K562 (cell line): ENCODE data around the gene PTPRB. TPM values are rescaled to one million over a fixed set of nuclear protein-coding genes. Genes with fewer than 3 reads are reported as not detected.

Experiments used
- ATAC-seq: fragments of 200-7000 bp; cut with Tn5 transposase; 3 replicates; pipeline ENCODE4 v1.9.1; 2020; ENCODE audit warnings: moderate library complexity
- BruUV-seq: library from RNA; stranded (reverse); fragments of 400-500 nt; replicated peaks from 2 replicates; lab custom pipeline; 2021; lab: Mats Ljungman, UMichigan
- CTCF ChIA-PET: fragments of 300-600 bp; formaldehyde crosslinking; extraction: SDS; loops from one replicate; lab custom pipeline; 2021; ENCODE audit warnings: low intra/inter-chr PET ratio; lab: Yijun Ruan, JAX
- POLR2A ChIA-PET: fragments of 300-600, 350-650 bp; sonication (Branson Sonifier 250); formaldehyde crosslinking; extraction: SDS; loops from one replicate; lab custom pipeline; 2021; ENCODE audit warnings: antibody characterized with exemption, inconsistent platforms; lab: Yijun Ruan, JAX
- DNase-seq, 4 experiments: peaks; one replicate each; pipeline versions ENCODE4 v3.0.0 to v3.0.0-alpha.2; 2011 to 2018; ENCODE audit warnings: low spot score in 3 of 4, mixed read lengths in 3 of 4; ENCODE audit errors: extremely low read depth in 1 of 4
- FAIRE-seq: peaks from 2 replicates; lab custom pipeline; 2011; peaks lifted over from hg19 to GRCh38; lab: Jason Lieb, UNC
- H2AFZ ChIP-seq: 2 replicates; pipeline ENCODE4 v1.6.0; 2011; ENCODE audit warnings: low read depth, low read length, control low read depth, inconsistent platforms
- H3K27ac ChIP-seq: fragments of 200-600 bp; 3 replicates; pipeline ENCODE4 v1.8.0; 2011; ENCODE audit warnings: low read depth, mild to moderate bottlenecking, control low read depth, inconsistent platforms, low read length, moderate library complexity, mixed read lengths; ENCODE audit errors: extremely low read depth
- H3K27me3 ChIP-seq, 2 experiments: fragments of 300-600 bp in 1 of 2; 2 replicates in 1 of 2; 3 replicates in 1 of 2; pipeline versions ENCODE4 v1.6.0 to v1.8.0; 2011; ENCODE audit warnings: inconsistent platforms in 2 of 2, low read length in 2 of 2, mild to moderate bottlenecking in 1 of 2, mixed read lengths in 1 of 2, moderate library complexity in 1 of 2; ENCODE audit not compliant: control insufficient read depth in 2 of 2, insufficient read depth in 2 of 2
- H3K36me3 ChIP-seq: fragments of 300-600 bp; 3 replicates; pipeline ENCODE4 v1.8.0; 2011; ENCODE audit warnings: mild to moderate bottlenecking, low read length, inconsistent platforms; ENCODE audit not compliant: control insufficient read depth, insufficient read depth
- H3K4me1 ChIP-seq, 2 experiments: fragments of 200-600 bp in 1 of 2; replicated peaks in 1 of 2; 2 replicates in 1 of 2; 3 replicates in 1 of 2; pipeline versions ENCODE4 v1.5.1 to v1.8.0; 2011; ENCODE audit warnings: inconsistent platforms in 2 of 2, low read length in 2 of 2, mild to moderate bottlenecking in 1 of 2, mixed read lengths in 1 of 2, moderate library complexity in 1 of 2; ENCODE audit not compliant: control insufficient read depth in 2 of 2, insufficient read depth in 2 of 2
- H3K4me2 ChIP-seq: 2 replicates; pipeline ENCODE4 v1.6.1; 2011; ENCODE audit warnings: low read length, control low read depth, inconsistent platforms, mixed read lengths; ENCODE audit not compliant: insufficient read depth
- H3K4me3 ChIP-seq: fragments of 200-600 bp; sonication (generic), shearing (Covaris generic); 2 replicates; pipeline ENCODE4 v1.5.1; 2016; ENCODE audit warnings: control low read depth, inconsistent platforms
- H3K79me2 ChIP-seq: fragments of 200-600 bp; 3 replicates; pipeline ENCODE4 v1.8.0; 2011; ENCODE audit warnings: low read length, inconsistent platforms; ENCODE audit not compliant: control insufficient read depth, insufficient read depth
- H3K9ac ChIP-seq, 2 experiments: 2 replicates each; pipeline versions ENCODE4 v1.6.0 to v1.6.1; 2011; ENCODE audit warnings: low read depth in 2 of 2, low read length in 2 of 2, control low read depth in 1 of 2, inconsistent platforms in 1 of 2, mild to moderate bottlenecking in 1 of 2, mixed read lengths in 1 of 2; ENCODE audit not compliant: insufficient read depth in 1 of 2
- H3K9me1 ChIP-seq: one replicate; pipeline ENCODE4 v1.6.0; 2011; ENCODE audit warnings: inconsistent platforms, mild to moderate bottlenecking, low read length, moderate library complexity; ENCODE audit not compliant: control insufficient read depth, insufficient read depth
- H3K9me3 ChIP-seq: replicated peaks from 2 replicates; pipeline ENCODE4 v1.5.1; 2011; ENCODE audit warnings: low read depth, low read length, inconsistent platforms; ENCODE audit not compliant: control insufficient read depth, insufficient read depth
- H4K20me1 ChIP-seq: replicated peaks from 2 replicates; pipeline ENCODE4 v1.6.1; 2011; ENCODE audit warnings: low read length, inconsistent platforms, mixed read lengths; ENCODE audit not compliant: control insufficient read depth, insufficient read depth
- SLC30A9 ChIP-seq: fragments of 250-450 bp; sonication (Bioruptor Pico); IDR thresholded peaks from 2 replicates; pipeline ENCODE4 v1.8.0; 2022; ENCODE audit warnings: mild to moderate bottlenecking, moderate library complexity
- XRCC3 ChIP-seq: fragments of 450-650 bp; IDR thresholded peaks from 2 replicates; pipeline ENCODE4 v1.6.1; 2017; ENCODE audit warnings: mild to moderate bottlenecking, moderate library complexity
- WGBS: fragments of 100-300 bp; shearing (Covaris generic); methylation state at CpG from one replicate; pipeline ENCODE4 v1.1.6; 2016; ENCODE audit warnings: low coverage, mixed read lengths; ENCODE audit not compliant: insufficient coverage; ENCODE audit errors: missing lambda C conversion rate; 5-methylcytosine and 5-hydroxymethylcytosine counted together
- in situ Hi-C: fragments of 300-500 bp; cut with MboI; formaldehyde crosslinking; loops from 4 replicates; pipeline ENCODE4 v1.15.0; 2018; ENCODE audit warnings: inconsistent platforms, mixed read lengths
- intact Hi-C: fragments of 100-400 bp; cut with micrococcal nuclease; formaldehyde crosslinking; loops from 2 replicates; pipeline ENCODE4 v1.14.2; 2022
- polyA plus RNA-seq, 8 experiments: library from polyadenylated mRNA; depleted of rRNA in 4 of 8; stranded (reverse) in 5 of 8; unstranded in 3 of 8; fragments of >200 nt; fragmentation: Nextera tagmentation in 2 of 8; fragmentation: Illumina TruSeq in 1 of 8; extraction: Ambion mirVana in 2 of 8; extraction: Trizol in 1 of 8; gene quantifications; 2 replicates each; pipeline versions ENCODE4 v1.2.1 to v1.2.3, GENCODE V29; 2011 to 2014; ENCODE audit warnings: inconsistent platforms in 1 of 8, missing spikeins in 1 of 8
- total RNA-seq, 7 experiments: library from RNA; depleted of rRNA in 6 of 7; stranded (reverse); fragments of >200 nt in 6 of 7; fragmentation: Illumina TruSeq in 2 of 7; extraction: Trizol in 2 of 7; gene quantifications; 2 replicates each; pipeline versions ENCODE4 v1.2.1 to v1.2.3, GENCODE V29; 2011 to 2021; ENCODE audit warnings: low replicate concordance in 1 of 7
- TF ChIP-seq, protein P1 (sequence below): sonication (generic); formaldehyde crosslinking; IDR thresholded peaks from 2 replicates; pipeline ENCODE4 v1.8.0; 2022; ENCODE audit warnings: missing genetic modification reagents, mild to moderate bottlenecking, moderate library complexity, borderline replicate concordance
- TF ChIP-seq, protein P2 (sequence below): IDR thresholded peaks from 2 replicates; pipeline ENCODE4 v1.6.1; 2012; ENCODE audit warnings: low read depth, low read length, improper control_type of control experiment, borderline replicate concordance
- TF ChIP-seq, protein P3 (sequence below): sonication (generic); formaldehyde crosslinking; IDR thresholded peaks from 2 replicates; pipeline ENCODE4 v1.8.1; 2023; ENCODE audit warnings: mild to moderate bottlenecking, missing genetic modification reagents

PTPRB gene
- total and polyA plus RNA-seq, 9 of the 15 experiments (the other 6 are each of a cell fraction or from before 2014, with no cell fraction given) = 0.46 to 5.9 (median 3.1) TPM

DNA sequence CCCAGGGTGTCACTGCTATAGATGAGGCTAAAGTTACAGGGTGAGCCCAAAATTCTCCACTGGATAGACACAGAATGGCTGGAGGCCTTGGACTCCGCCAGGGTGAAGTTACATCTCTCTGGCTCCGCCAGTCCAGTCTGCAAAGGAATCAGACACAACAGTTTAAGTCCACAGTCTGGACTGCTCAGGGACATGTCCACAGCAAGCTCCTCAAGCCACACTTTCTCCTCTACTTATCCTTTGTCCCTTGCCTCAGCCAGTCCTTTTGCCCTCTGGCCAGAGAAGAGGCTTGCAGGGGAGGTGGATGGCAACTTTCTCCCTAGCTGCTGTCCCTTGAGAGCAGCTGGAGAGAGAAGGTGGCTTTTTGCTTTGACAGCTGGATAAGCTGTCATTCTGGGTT, 28.0 kb downstream of the PTPRB start:
- in situ Hi-C loops (no loop called here), intact Hi-C loops (loop anchor here (5.0 kb wide), 1 partner anchor 53 kb away; no protein-coding TSS in a partner anchor)
- Histone ChIP-seq H3K36me3 (peaks cover 3% of the 10 kb centered on the region; the same call in 1 of the 3 replicates), H3K4me2 (peak overlapping the region; percentile 70), H3K27me3 (no peaks in the 10 kb centered on the region), H3K79me2 (no peaks in the 10 kb centered on the region), H3K4me1 (peaks cover 0 to 10% of the 10 kb centered on the region in 2 experiments; a peak in 2 of 5 replicates), H3K9ac (peak overlapping the region; percentile 49 to 91; a peak in 2 of 4 replicates), H3K9me3 (no peaks in the 10 kb centered on the region), H3K27ac (no peak overlapping the region), H3K9me1 (no peaks in the 10 kb centered on the region), H4K20me1 (no peaks in the 10 kb centered on the region), H3K4me3 (peak overlapping the region; percentile 45), H2AFZ (peak overlapping the region; percentile 76)
- FAIRE-seq = no peak
- DNase-seq = peak in 1 of 4 experiments; percentile 15
- no TSS peak for BruUV-seq
- ChIA-PET POLR2A (interaction anchor here (0.5 to 2.0 kb wide), 3 partner anchors 13 to 529 kb away, joined by 3 to 9 read pairs (median 3); no protein-coding TSS in a partner anchor), CTCF (no interaction called here)
- 81% methylated on average over 2 of the region's 2 CpGs for WGBS
- peak; percentile 50 for ATAC-seq
- TF ChIP-seq, protein P1, sequence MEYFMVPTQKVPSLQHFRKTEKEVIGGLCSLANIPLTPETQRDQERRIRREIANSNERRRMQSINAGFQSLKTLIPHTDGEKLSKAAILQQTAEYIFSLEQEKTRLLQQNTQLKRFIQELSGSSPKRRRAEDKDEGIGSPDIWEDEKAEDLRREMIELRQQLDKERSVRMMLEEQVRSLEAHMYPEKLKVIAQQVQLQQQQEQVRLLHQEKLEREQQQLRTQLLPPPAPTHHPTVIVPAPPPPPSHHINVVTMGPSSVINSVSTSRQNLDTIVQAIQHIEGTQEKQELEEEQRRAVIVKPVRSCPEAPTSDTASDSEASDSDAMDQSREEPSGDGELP (CRISPR knock-in tag) = peak; percentile 36; the same call in 1 of the 2 replicates
- no peak for TF ChIP-seq SLC30A9
- TF ChIP-seq, protein P2, sequence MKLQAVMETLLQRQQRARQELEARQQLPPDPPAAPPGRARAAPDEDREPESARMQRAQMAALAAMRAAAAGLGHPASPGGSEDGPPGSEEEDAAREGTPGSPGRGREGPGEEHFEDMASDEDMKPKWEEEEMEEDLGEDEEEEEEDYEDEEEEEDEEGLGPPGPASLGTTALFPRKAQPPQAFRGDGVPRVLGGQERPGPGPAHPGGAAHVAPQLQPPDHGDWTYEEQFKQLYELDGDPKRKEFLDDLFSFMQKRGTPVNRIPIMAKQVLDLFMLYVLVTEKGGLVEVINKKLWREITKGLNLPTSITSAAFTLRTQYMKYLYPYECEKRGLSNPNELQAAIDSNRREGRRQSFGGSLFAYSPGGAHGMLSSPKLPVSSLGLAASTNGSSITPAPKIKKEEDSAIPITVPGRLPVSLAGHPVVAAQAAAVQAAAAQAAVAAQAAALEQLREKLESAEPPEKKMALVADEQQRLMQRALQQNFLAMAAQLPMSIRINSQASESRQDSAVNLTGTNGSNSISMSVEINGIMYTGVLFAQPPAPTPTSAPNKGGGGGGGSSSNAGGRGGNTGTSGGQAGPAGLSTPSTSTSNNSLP = no peak
- TF ChIP-seq, protein P3, sequence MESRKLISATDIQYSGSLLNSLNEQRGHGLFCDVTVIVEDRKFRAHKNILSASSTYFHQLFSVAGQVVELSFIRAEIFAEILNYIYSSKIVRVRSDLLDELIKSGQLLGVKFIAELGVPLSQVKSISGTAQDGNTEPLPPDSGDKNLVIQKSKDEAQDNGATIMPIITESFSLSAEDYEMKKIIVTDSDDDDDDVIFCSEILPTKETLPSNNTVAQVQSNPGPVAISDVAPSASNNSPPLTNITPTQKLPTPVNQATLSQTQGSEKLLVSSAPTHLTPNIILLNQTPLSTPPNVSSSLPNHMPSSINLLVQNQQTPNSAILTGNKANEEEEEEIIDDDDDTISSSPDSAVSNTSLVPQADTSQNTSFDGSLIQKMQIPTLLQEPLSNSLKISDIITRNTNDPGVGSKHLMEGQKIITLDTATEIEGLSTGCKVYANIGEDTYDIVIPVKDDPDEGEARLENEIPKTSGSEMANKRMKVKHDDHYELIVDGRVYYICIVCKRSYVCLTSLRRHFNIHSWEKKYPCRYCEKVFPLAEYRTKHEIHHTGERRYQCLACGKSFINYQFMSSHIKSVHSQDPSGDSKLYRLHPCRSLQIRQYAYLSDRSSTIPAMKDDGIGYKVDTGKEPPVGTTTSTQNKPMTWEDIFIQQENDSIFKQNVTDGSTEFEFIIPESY (CRISPR knock-in tag) = peak; percentile 67; the same call in 1 of the 2 replicates
- TF ChIP-seq XRCC3 = no peak
